Endodermal cell (in vitro differentiated cells): ENCODE results near the gene TRIM51. TPM values are rescaled to one million over a fixed set of nuclear protein-coding genes. Genes with fewer than 3 reads are reported as not detected.

Source experiments
- DNase-seq: peaks from one replicate; pipeline ENCODE4 v3.0.0-alpha.2; 2017
- H3K27ac ChIP-seq: 2 replicates; pipeline ENCODE4 v1.5.1; 2013; ENCODE audit warnings: mild to moderate bottlenecking, low read depth, low read length, moderate library complexity
- H3K27me3 ChIP-seq: 2 replicates; pipeline ENCODE4 v1.6.1; 2013; ENCODE audit warnings: mild to moderate bottlenecking, low read length, moderate library complexity; ENCODE audit not compliant: insufficient read depth, control insufficient read depth, poor library complexity, severe bottlenecking
- H3K36me3 ChIP-seq: 2 replicates; pipeline ENCODE4 v1.7.0; 2013; ENCODE audit warnings: mild to moderate bottlenecking, low read length, moderate library complexity; ENCODE audit not compliant: control insufficient read depth, insufficient read depth
- H3K4me1 ChIP-seq: one replicate; pipeline ENCODE4 v1.7.0; 2013; ENCODE audit warnings: low read length; ENCODE audit not compliant: control insufficient read depth, insufficient read depth
- H3K4me3 ChIP-seq: 2 replicates; pipeline ENCODE4 v1.5.1; 2013; ENCODE audit warnings: mild to moderate bottlenecking, low read length, moderate library complexity
- H3K9ac ChIP-seq: 2 replicates; pipeline ENCODE4 v1.6.1; 2013; ENCODE audit warnings: mild to moderate bottlenecking, low read length, moderate library complexity; ENCODE audit not compliant: poor library complexity, severe bottlenecking; ENCODE audit errors: extremely low read depth
- H3K9me3 ChIP-seq: 2 replicates; pipeline ENCODE4 v1.6.1; 2013; ENCODE audit warnings: mild to moderate bottlenecking, low read length, moderate library complexity; ENCODE audit not compliant: control insufficient read depth
- H3K27ac Mint-ChIP-seq: 2 replicates; pipeline ENCODE4 v1.8.0; 2020; ENCODE audit warnings: mixed read lengths
- H3K27me3 Mint-ChIP-seq: 2 replicates; pipeline ENCODE4 v1.8.0; 2021; ENCODE audit warnings: mild to moderate bottlenecking, mixed read lengths; ENCODE audit not compliant: insufficient read depth
- H3K36me3 Mint-ChIP-seq: 2 replicates; pipeline ENCODE4 v1.8.0; 2020; ENCODE audit warnings: low read depth, mixed read lengths
- H3K4me1 Mint-ChIP-seq: 2 replicates; pipeline ENCODE4 v1.8.0; 2020; ENCODE audit warnings: mixed read lengths
- H3K4me3 Mint-ChIP-seq: 2 replicates; pipeline ENCODE4 v1.8.0; 2020; ENCODE audit warnings: mild to moderate bottlenecking, moderate library complexity, mixed read lengths
- H3K9me3 Mint-ChIP-seq: 2 replicates; pipeline ENCODE4 v1.8.0; 2020; ENCODE audit warnings: mild to moderate bottlenecking, mixed read lengths
- CTCF ChIP-seq: fragments of 200-600 bp; sonication (generic); conservative IDR thresholded peaks from 2 replicates; pipeline ENCODE4 v1.5.0; 2021; ENCODE audit warnings: antibody characterized with exemption, mild to moderate bottlenecking
- WGBS, 2 experiments: methylation state at CpG; one replicate each; pipeline versions ENCODE4 v1.1.5 to v1.1.7; 2013; ENCODE audit warnings: missing lambda C conversion rate in 2 of 2, mixed read lengths in 1 of 2; ENCODE audit not compliant: insufficient coverage in 1 of 2, insufficient read length in 1 of 2; 5-methylcytosine and 5-hydroxymethylcytosine counted together
- total RNA-seq, 2 donors: library from RNA; stranded (reverse); fragmentation: NEBNext Ultra II Directional in 1 of 2; extraction: Animal tissue kit (Norgen Biotek cat#: 25700) in 1 of 2; gene quantifications; 2 replicates in 1 of 2; 3 replicates in 1 of 2; pipeline ENCODE4 v1.2.1, GENCODE V29; 2021

The TRIM51 gene
- total RNA-seq, 2 donors from 2014 or later, result not detected

- Histone ChIP-seq H3K4me1 (no peaks in the 10 kb centered on the region), H3K9ac (no peak within 1 kb of the TSS), H3K36me3 (no peaks in the 10 kb centered on the region), H3K4me3 (no peak within 1 kb of the TSS), H3K27ac (no peak within 1 kb of the TSS), H3K27me3 (no peaks in the 10 kb centered on the region), H3K9me3 (peaks cover 6% of the 10 kb centered on the region)
- DNase-seq, result no peak
- no peak within 1 kb of the TSS for H3K4me3 Mint-ChIP-seq
- 84% methylated on average over 2 of the region's 2 CpGs; no CpG with 5 or more reads in 1 of the 2 experiments for WGBS, 2 experiments
- H3K27me3 Mint-ChIP-seq, result no peaks in the 10 kb centered on the region
- H3K27ac Mint-ChIP-seq, result no peak within 1 kb of the TSS
- H3K4me1 Mint-ChIP-seq, result no peaks in the 10 kb centered on the region
- peaks cover 2% of the 10 kb centered on the region for H3K9me3 Mint-ChIP-seq
- H3K36me3 Mint-ChIP-seq, result no peaks in the 10 kb centered on the region
- no peak for TF ChIP-seq CTCF
Measured at GRCh38 chr11:55936300-55936699, 53.2 kb downstream of the TRIM51 start, which contains the start of gene OR5I1. OR5I1 (minus strand) TSS chr11:55936400; CDS start chr11:55936400, 0 bp downstream.

Other genes starting within 250 kb of the TRIM51 start
- not detected for gene OR4P4, start 248.2 kb upstream of the TRIM51 start, total RNA-seq
- not detected for gene OR4S2, start 235.0 kb upstream of the TRIM51 start, total RNA-seq
- not detected for gene OR4C6, start 221.1 kb upstream of the TRIM51 start, total RNA-seq
- gene OR5D13, start 109.9 kb upstream of the TRIM51 start, total RNA-seq, result not detected
- gene OR5D14, start 87.7 kb upstream of the TRIM51 start, total RNA-seq, result not detected
- gene OR5L1, start 71.9 kb upstream of the TRIM51 start, total RNA-seq, result not detected
- not detected for gene OR5D18, start 63.7 kb upstream of the TRIM51 start, total RNA-seq
- not detected for gene OR5L2, start 56.1 kb upstream of the TRIM51 start, total RNA-seq
- gene OR5D16, start 44.5 kb upstream of the TRIM51 start, total RNA-seq, result not detected
- gene OR5W2, start 31.3 kb downstream of the TRIM51 start, total RNA-seq, result not detected
- gene OR5I1, start 53.1 kb downstream of the TRIM51 start, total RNA-seq, result not detected
- not detected for gene OR10AG1, start 86.6 kb downstream of the TRIM51 start, total RNA-seq
- gene OR5F1, start 111.3 kb downstream of the TRIM51 start, total RNA-seq, result not detected
- not detected for gene OR5AS1, start 144.4 kb downstream of the TRIM51 start, total RNA-seq
- gene OR8I2, start 210.0 kb downstream of the TRIM51 start, total RNA-seq, result not detected
- gene OR8H2, start 220.4 kb downstream of the TRIM51 start, total RNA-seq, result not detected
- gene OR8H3, start 239.1 kb downstream of the TRIM51 start, total RNA-seq, result not detected